GM18520 (cell line): ENCODE data around the gene OR4Q3.
"Not testable (repeated sequence)": the region's sequence is repeated elsewhere in the genome, so short reads cannot be mapped to it uniquely, and the experiment has no call there.

Experiments
- ATAC-seq: cut with Tn5 transposase; IDR thresholded peaks from one replicate; pipeline ENCODE4 v1.9.1; 2021; ENCODE audit not compliant: unreplicated experiment

Gene OR4Q3

GRCh38 chr14:19743256-19743655 is at the start of gene OR4Q3:
Gene OR4Q3, plus strand, starts transcription at chr14:19743571.
- ATAC-seq: no peak

- no peak for ATAC-seq
Measured at GRCh38 chr14:19729359-19729758, 14.0 kb upstream of the OR4Q3 start.

GRCh38 chr14:19729763-19730162 is 13.6 kb upstream of the OR4Q3 start:
- no peak for ATAC-seq

GRCh38 chr14:19733893-19734292 is 9.5 kb upstream of the OR4Q3 start:
- ATAC-seq: not testable (repeated sequence)

GRCh38 chr14:19752316-19752715 is 8.9 kb downstream of the OR4Q3 start:
- not testable (repeated sequence) for ATAC-seq

- ATAC-seq: no peak
Measured at GRCh38 chr14:19754172-19754571, 10.8 kb downstream of the OR4Q3 start.

GRCh38 chr14:19771491-19771890 is 28.1 kb downstream of the OR4Q3 start:
- ATAC-seq: not testable (repeated sequence)

GRCh38 chr14:19771895-19772430 is 28.6 kb downstream of the OR4Q3 start:
- no peak for ATAC-seq

GRCh38 chr14:19772454-19772853 is 29.1 kb downstream of the OR4Q3 start:
- not testable (repeated sequence) for ATAC-seq

GRCh38 chr14:19773204-19773603 is 29.8 kb downstream of the OR4Q3 start, which contains the start of gene OR4M1:
Gene OR4M1, plus strand, starts transcription at chr14:19773504. Its CDS starts 6,819 bp downstream, at chr14:19780323.
- ATAC-seq: not testable (repeated sequence)

GRCh38 chr14:19775587-19775986 is 32.2 kb downstream of the OR4Q3 start:
- no peak for ATAC-seq

GRCh38 chr14:19785848-19786247 is 42.5 kb downstream of the OR4Q3 start:
- ATAC-seq: not testable (repeated sequence)

GRCh38 chr14:19787318-19787717 is 43.9 kb downstream of the OR4Q3 start:
- not testable (repeated sequence) for ATAC-seq

- ATAC-seq: not testable (repeated sequence)
Measured at GRCh38 chr14:19788150-19788549, 44.8 kb downstream of the OR4Q3 start.

GRCh38 chr14:19796520-19797108 is 53.2 kb downstream of the OR4Q3 start:
- ATAC-seq: not testable (repeated sequence)
